COR-L47 (cell line): Measurements from ENCODE around the gene TMEM222.
"Not testable (repeated sequence)": the region's sequence is repeated elsewhere in the genome, so short reads cannot be mapped to it uniquely, and the experiment has no call there.

ENCODE experiments used
- DNase-seq: peaks from one replicate; lab custom pipeline; 2025; lab: John Stamatoyannopoulos, UW

The TMEM222 gene

GRCh38 chr1:27380766-27381733 lies 59.1 kb downstream of the TMEM222 start:
- no peak for DNase-seq

DNA sequence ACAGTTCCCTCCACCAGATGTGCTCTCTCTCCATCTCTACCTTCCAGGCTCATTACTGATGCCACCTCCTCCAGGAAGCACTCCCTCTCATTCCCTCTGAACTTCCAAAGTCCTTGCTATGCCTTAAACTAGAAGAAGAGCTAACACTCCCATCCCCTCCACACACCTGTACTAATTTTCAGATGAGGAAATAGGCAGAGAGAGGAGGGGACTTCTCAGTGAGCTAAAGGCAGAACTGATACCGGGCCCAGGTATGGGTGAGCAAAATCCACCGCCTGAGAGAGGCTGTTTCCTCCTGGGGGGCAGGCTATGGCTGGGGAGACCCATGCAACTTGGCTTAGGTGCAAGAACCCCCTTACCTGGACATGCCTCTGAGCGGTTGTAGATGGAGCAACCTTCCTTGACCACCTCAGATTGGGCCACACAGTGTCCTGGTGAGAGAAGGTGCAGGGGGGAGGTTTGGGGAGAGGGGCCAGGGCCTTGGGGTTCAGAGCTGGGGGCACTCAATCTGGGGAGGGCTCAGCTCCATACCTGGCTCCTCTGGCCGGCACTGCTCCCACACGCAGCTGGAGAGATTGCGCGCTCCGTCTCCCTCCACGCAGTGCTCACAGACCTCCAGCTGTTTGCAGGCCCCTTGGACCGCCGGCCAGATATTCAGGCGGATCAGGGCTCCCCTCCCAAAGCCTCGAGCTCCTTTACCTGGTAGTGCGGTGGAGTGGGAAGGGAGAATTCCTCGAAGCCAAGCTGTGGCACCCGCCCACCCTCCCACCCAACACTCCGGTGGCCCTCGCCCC lies 60.2 kb downstream of the TMEM222 start:
- DNase-seq, result no peak

DNA sequence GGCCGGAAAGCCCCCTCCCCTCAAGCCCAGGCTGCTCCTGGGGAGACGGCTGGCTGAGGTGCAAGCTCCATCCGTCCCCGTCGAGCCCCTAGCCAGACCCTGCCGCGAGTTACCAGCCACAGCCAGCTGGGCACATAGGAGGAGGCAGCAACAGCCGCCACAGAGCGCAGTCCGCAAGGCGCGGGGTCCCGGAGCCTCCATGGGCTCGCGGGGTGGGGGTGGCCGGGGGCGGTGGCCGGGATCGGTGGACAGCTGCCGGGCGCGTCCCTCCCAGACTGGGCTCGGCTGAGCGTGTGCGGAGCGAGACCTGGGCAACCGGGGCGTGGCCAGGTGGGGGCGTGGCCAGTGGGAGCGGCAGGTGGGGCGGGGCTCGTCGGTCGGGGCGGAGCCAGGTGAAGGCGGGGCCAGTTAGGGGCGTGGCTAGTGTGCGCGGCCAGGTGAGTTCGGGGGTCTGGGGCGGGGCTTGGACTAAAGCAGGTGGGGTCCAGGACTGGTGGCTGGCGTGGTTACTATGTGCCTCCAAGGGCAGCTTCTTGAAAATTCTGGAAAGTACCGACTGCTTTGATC lies 61.2 kb downstream of the TMEM222 start, which contains the start of gene CD164L2:
TSS of gene CD164L2 (minus strand) at position 295 of the 567 bp plus-strand sequence. CDS start at position 201, 94 bp downstream.
- DNase-seq, result no peak

DNA sequence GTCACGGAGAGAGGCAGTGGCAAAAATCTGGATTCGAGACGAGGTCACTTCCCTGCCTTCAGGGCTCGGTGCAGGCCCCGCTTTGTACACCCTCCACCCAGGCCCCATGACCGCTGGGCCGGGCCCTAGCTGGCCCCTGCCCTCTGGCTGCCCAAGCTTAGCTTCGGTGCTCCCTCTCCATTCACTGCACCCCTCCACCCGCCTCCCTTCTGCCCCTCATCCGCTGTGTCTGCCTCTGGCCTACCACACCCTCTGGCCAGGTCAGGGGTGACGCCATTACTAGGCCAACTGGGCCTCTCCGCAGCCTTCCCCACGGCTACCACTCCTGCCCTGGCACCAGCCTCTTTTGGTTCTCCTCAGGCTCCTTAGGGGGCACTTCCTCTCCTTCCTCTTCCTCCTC lies 61.7 kb downstream of the TMEM222 start:
- no peak for DNase-seq

DNA sequence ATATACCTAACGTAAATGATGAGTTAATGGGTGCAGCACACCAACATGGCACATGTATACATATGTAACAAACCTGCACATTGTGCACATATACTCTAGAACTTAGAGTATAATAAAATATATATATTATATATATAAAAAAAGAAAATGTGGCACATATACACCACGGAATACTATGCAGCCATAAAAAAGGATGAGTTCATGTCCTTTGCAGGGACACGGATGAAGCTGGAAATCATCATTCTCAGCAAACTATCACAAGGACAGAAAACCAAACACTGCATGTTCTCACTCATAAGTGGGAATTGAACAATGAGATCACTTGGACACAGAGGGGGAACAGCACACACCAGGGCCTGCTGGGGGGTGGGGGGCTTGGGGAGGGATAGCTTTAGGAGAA lies 62.8 kb downstream of the TMEM222 start:
- not testable (repeated sequence) for DNase-seq
